ENCODE measurements around the gene CRIP2.

The CRIP2 gene

GRCh38 chr14:105480199-105480746 lies 5.7 kb downstream of the CRIP2 start:
- Histone ChIP-seq H3K9ac (peak overlapping the region; percentile 100; the same call in 1 of the 2 replicates), H3K4me3 (IDR thresholded peaks at IDR 0.05; ENCODE audit: insufficient read depth, low read depth, low read length) (no peak overlapping the region), H2AFZ (ENCODE audit: low read depth) (no peak overlapping the region), H4K20me1 (ENCODE audit: insufficient read depth) (no peaks in the 10 kb centered on the region), H3K36me3 (ENCODE audit: insufficient read depth) (no peaks in the 10 kb centered on the region), H3K27me3 (ENCODE audit: insufficient read depth, low read depth) (peaks cover 49% of the 10 kb centered on the region), H3K27ac (no peak overlapping the region), H3K4me2 (peak overlapping the region; percentile 100), H3K79me2 (ENCODE audit: insufficient read depth, low read depth) (no peaks in the 10 kb centered on the region), H3K4me1 (ENCODE audit: low read depth, poor library complexity, severe bottlenecking) (peaks cover 39% of the 10 kb centered on the region)
- TF ChIP-seq, protein P1, sequence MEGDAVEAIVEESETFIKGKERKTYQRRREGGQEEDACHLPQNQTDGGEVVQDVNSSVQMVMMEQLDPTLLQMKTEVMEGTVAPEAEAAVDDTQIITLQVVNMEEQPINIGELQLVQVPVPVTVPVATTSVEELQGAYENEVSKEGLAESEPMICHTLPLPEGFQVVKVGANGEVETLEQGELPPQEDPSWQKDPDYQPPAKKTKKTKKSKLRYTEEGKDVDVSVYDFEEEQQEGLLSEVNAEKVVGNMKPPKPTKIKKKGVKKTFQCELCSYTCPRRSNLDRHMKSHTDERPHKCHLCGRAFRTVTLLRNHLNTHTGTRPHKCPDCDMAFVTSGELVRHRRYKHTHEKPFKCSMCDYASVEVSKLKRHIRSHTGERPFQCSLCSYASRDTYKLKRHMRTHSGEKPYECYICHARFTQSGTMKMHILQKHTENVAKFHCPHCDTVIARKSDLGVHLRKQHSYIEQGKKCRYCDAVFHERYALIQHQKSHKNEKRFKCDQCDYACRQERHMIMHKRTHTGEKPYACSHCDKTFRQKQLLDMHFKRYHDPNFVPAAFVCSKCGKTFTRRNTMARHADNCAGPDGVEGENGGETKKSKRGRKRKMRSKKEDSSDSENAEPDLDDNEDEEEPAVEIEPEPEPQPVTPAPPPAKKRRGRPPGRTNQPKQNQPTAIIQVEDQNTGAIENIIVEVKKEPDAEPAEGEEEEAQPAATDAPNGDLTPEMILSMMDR (conservative IDR thresholded peaks at IDR 0.05; ENCODE audit: low read depth, low read length) = no peak

GRCh38 chr14:105480807-105481801 lies 6.5 kb downstream of the CRIP2 start:
- H4K20me1 ChIP-seq (ENCODE audit: insufficient read depth) = no peaks in the 10 kb centered on the region
- H3K27ac ChIP-seq = peak overlapping the region; percentile 99
- H3K27me3 ChIP-seq (ENCODE audit: insufficient read depth, low read depth) = peaks cover 41% of the 10 kb centered on the region
- H3K79me2 ChIP-seq (ENCODE audit: insufficient read depth, low read depth) = no peaks in the 10 kb centered on the region
- H3K4me1 ChIP-seq (ENCODE audit: low read depth, poor library complexity, severe bottlenecking) = peaks cover 35% of the 10 kb centered on the region
- H3K36me3 ChIP-seq (ENCODE audit: insufficient read depth) = no peaks in the 10 kb centered on the region
- TF ChIP-seq, protein P1 (conservative IDR thresholded peaks at IDR 0.05; ENCODE audit: low read depth, low read length) = peak; percentile 97
- H3K4me3 ChIP-seq (IDR thresholded peaks at IDR 0.05; ENCODE audit: insufficient read depth, low read depth, low read length) = peak overlapping the region; percentile 75
- peak overlapping the region; percentile 83 for H2AFZ ChIP-seq (ENCODE audit: low read depth)
- peak overlapping the region; percentile 100 for H3K4me2 ChIP-seq
- peak overlapping the region; percentile 100 for H3K9ac ChIP-seq

GRCh38 chr14:105481886-105482457 lies 7.4 kb downstream of the CRIP2 start:
- Histone ChIP-seq H3K4me1 (ENCODE audit: low read depth, poor library complexity, severe bottlenecking) (peaks cover 35% of the 10 kb centered on the region), H3K4me2 (peak overlapping the region; percentile 100), H2AFZ (ENCODE audit: low read depth) (peak overlapping the region; percentile 19; the same call in 1 of the 2 replicates), H3K79me2 (ENCODE audit: insufficient read depth, low read depth) (peaks cover under 1% of the 10 kb centered on the region; the same call in 1 of the 2 replicates), H3K27me3 (ENCODE audit: insufficient read depth, low read depth) (peaks cover 32% of the 10 kb centered on the region), H4K20me1 (ENCODE audit: insufficient read depth) (no peaks in the 10 kb centered on the region), H3K9ac (peak overlapping the region; percentile 100), H3K4me3 (IDR thresholded peaks at IDR 0.05; ENCODE audit: insufficient read depth, low read depth, low read length) (peak overlapping the region; percentile 55), H3K36me3 (ENCODE audit: insufficient read depth) (no peaks in the 10 kb centered on the region), H3K27ac (peak overlapping the region; percentile 99)
- TF ChIP-seq, protein P1 (conservative IDR thresholded peaks at IDR 0.05; ENCODE audit: low read depth, low read length) = no peak; the same call in 1 of the 2 replicates

- peak overlapping the region; percentile 100 for H3K4me2 ChIP-seq
- no peaks in the 10 kb centered on the region for H3K36me3 ChIP-seq (ENCODE audit: insufficient read depth)
- no peaks in the 10 kb centered on the region for H4K20me1 ChIP-seq (ENCODE audit: insufficient read depth)
- H2AFZ ChIP-seq (ENCODE audit: low read depth) = no peak overlapping the region; the same call in 1 of the 2 replicates
- peak overlapping the region; percentile 100 for H3K9ac ChIP-seq
- TF ChIP-seq, protein P1 (conservative IDR thresholded peaks at IDR 0.05; ENCODE audit: low read depth, low read length) = no peak
- peaks cover 6% of the 10 kb centered on the region; the same call in 1 of the 2 replicates for H3K79me2 ChIP-seq (ENCODE audit: insufficient read depth, low read depth)
- H3K4me3 ChIP-seq (IDR thresholded peaks at IDR 0.05; ENCODE audit: insufficient read depth, low read depth, low read length) = no peak overlapping the region
- H3K4me1 ChIP-seq (ENCODE audit: low read depth, poor library complexity, severe bottlenecking) = peaks cover 35% of the 10 kb centered on the region
- peaks cover 27% of the 10 kb centered on the region for H3K27me3 ChIP-seq (ENCODE audit: insufficient read depth, low read depth)
- H3K27ac ChIP-seq = peak overlapping the region; percentile 99
These were observed 8.0 kb downstream of the CRIP2 start for GRCh38 chr14:105482486-105483110.

Measured in KMS-11 (cell line).